Cerebellar cortex (tissue), 1 donor: ENCODE measurements around the gene USP11.
A peak's percentile ranks its signal among the peaks of the same experiment; 100 is the strongest.

Source experiments
- DNase-seq: peaks from one replicate; pipeline ENCODE4 v3.0.0-alpha.2; 2015; ENCODE audit warnings: low spot score

USP11 gene

DNA sequence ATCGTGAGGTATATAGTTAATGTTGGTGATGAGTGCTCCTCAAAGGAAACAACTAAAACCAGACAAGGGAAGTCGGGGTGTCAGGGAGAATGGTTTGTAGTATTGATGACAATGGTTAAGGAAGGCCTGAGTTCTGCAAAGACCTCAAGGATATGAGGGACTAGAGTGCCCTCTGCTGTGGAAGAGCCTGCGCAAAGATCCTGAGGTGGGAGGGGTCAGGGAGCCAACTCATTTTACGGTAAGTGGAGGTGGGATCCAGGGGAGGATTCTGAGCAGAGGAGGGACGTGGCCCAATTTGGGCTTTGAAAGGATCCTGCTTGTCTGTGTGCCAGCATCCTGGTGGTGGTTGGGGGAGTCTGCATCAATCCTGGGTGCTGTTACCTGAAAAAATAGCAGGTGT is 27.8 kb upstream of the USP11 start:
- DNase-seq, result peak; percentile 51

- DNase-seq, result no peak
Measured at GRCh38 chrX:47206316-47206715, 26.5 kb upstream of the USP11 start.

DNA sequence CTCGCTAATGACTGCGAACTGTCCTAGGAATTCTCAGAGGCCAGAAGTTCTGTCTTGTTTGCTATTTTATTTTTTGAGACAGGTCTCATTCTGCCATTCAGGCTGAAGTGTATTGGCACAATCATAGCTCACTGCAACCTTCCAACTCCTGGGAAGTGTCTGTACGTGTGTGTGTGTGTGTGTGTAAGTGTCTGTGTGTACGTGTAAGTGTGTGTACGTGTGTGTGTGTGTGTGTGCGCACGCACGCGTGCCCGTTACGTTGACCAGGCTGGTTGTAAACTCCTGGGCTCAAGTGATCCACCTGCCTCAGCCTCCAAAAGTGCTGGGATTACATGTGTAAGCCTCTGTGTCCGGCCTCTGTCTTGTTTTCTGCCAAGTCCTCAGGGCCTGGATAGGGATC is 24.7 kb upstream of the USP11 start:
- no peak for DNase-seq

- DNase-seq, result no peak
Measured at GRCh38 chrX:47209508-47210238, 23.1 kb upstream of the USP11 start.

GRCh38 chrX:47210661-47211425 is 22.0 kb upstream of the USP11 start:
- DNase-seq, result no peak

DNA sequence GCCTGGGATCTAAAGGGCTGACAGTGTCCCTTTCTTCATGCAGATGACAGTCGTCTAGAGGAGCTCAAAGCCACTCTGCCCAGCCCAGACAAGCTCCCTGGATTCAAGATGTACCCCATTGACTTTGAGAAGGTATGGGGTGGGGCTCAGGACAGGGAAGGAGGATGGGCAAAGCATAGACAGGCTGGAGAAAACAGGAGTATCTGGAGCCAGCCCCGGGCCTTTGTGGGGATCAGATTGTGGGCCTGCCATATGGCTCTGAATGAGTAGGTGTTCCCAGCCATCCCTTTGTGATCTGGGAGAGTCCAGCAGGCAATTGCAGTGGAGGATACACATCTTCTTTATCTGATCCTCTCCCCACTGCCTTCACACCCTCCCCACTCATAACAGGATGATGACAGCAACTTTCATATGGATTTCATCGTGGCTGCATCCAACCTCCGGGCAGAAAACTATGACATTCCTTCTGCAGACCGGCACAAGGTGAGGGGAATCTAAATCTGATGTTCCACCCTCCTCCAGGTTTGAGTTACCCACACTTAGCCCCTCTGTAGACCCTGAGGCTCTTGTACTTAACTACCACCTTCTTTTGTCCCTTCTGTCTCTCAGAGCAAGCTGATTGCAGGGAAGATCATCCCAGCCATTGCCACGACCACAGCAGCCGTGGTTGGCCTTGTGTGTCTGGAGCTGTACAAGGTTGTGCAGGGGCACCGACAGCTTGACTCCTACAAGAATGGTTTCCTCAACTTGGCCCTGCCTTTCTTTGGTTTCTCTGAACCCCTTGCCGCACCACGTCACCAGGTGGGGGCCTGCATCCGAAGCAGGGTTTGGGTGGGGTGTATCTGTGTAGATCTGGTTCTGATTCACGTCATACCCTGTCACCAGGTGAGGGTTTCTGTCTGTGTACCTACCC is 20.2 kb upstream of the USP11 start:
- no peak for DNase-seq

DNA sequence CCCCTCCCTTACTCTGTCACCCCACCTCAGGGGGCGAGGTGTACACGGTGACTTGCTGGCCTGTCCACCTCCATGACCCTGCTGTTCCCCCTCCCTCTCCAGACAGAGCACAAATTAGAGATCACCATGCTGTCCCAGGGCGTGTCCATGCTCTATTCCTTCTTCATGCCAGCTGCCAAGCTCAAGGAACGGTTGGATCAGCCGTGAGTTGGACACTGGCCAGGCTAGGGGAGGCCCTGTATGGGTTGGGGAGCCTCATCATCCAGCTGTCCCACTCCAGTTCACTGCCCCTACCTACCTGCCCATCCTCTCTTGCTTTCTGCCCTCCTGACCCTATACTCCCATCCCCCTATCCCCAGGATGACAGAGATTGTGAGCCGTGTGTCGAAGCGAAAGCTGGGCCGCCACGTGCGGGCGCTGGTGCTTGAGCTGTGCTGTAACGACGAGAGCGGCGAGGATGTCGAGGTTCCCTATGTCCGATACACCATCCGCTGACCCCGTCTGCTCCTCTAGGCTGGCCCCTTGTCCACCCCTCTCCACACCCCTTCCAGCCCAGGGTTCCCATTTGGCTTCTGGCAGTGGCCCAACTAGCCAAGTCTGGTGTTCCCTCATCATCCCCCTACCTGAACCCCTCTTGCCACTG is 18.3 kb upstream of the USP11 start:
- DNase-seq, result no peak

DNA sequence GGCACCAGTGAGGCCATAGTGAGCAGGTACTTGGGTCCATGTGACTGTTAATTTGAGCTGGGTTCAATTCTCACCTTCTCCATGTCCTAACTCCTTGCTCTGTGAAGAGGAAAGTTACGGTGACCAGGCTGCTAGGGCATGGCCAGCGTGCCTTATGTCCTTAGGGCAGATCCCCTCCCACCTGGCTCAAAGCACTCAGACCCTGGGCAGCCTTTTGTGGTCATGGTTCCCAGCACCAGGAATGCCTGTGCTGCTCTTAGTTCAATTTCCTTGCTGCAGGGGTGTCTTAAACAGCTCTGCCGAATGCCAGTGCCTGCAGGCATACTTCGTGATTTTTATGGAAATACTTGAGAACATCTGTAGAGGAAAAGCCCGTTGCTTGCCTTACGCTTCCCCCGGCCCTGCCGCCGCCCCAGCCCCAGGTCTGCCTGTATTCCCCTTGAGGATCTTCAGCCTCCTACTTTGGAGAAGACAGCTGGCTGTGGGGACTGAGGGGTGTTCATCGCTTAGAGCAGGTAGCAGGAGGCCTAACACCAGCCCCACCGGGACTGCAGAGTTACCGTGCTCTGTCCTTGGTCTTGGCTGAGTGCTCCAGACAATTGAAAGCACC is 17.4 kb upstream of the USP11 start:
- DNase-seq, result no peak

- no peak for DNase-seq
Measured at GRCh38 chrX:47216393-47216925, 16.4 kb upstream of the USP11 start.

DNA sequence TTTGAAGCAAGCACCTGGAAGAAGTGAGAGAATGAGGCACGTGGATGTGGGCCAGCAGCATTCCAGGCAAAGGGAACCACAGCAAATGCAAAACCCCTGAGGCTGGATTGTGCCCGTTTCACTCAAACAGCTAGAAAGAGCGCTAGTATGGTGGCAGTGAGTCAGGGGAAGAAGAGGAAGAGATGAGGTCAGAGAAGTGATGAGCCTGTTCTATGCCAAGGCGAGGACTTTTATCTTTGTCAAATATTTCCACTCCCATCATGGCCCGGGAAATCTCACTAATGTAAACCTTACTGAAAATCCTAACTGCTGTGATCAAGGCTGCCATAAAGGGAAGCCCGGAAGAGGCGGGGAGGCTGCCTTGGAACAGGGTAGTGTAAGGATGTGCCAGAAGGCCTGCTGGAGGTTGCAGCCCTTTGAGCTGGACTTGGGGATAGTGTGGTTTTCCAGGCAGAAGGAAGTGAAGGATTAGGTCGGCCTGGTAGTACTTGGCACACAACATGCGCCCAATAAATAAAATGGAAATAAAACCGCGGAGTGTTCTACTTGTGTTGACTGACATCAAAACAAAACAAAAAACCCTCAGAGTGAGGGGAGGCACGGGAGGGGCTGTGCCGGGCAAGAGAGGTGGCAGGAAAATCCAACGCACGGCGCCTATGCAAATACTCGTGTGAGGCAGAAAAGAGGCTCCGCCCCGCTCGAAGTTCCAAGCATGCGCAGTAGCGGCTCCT is 15.5 kb upstream of the USP11 start:
- DNase-seq, result peak; percentile 64

GRCh38 chrX:47217852-47218279 is 14.9 kb upstream of the USP11 start:
- peak; percentile 99 for DNase-seq

GRCh38 chrX:47218280-47218919 is 14.4 kb upstream of the USP11 start, which contains the start of gene CDK16:
Gene CDK16, plus strand, starts transcription at chrX:47218681. Its CDS starts 4,877 bp downstream, at chrX:47223558.
- peak; percentile 73 for DNase-seq

DNA sequence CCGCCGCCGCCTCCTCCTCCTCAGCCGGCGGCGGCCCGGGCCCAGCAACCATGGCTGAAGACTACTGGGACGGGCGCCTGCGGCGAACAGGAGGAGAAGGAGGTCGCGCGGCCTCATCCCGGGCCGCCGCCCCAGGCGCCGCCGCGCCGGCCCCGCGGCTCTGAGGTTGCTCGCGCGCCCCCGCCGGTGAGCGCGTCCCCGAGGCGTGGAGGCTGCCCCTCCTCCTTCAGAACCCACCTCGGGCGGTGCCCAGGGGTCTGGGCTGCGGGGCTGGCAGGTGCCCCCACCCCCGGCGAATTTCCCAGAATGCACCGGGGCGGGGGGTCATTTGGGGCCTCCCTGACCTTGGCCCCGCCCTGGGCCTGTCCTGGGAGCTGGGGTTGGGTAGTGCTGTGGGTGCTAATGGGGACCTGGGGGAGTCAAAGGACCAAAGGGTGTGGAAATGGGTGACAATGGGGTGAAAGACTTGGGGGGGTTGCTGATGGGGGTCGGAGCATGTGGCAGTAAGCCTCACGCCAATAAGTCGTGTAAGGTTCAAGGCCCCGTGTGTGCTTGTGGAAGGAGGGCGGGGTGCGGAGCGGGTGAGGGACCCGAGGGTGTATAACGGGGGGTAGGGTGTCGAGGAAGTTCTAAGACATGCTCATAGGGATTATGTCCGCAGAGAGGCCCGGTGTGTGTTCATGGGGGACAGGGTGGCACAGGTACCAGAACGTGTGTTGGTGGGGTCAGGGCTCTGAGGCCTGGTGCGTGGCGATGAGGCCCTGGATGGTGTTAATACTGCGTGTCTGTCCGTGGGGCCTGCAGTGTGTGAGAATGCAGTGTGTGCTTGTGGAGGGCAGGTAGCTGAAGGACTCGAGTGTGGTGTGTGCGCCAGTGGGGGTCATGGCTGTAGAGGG is 13.6 kb upstream of the USP11 start:
- DNase-seq, result no peak

DNA sequence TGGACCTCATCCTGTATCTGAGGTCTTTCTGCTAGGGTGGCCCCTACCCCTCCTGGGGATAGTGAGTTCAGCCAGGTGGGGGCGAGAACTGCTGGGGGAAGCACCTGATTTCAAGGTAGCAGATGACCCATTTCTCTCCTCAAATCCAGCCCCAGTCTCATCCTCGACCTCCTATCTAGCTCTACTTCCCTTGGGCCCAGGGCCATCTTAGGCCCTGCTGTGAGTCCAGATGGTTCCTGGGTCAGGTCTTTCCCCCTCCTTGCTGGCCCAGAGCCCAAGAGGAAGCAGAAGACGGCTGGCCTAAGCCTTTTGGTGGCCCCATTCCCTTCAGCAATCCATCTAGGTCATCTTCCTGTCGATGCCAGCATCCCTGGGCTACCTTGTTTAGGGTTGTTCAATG is 11.1 kb upstream of the USP11 start:
- peak; percentile 47 for DNase-seq

DNA sequence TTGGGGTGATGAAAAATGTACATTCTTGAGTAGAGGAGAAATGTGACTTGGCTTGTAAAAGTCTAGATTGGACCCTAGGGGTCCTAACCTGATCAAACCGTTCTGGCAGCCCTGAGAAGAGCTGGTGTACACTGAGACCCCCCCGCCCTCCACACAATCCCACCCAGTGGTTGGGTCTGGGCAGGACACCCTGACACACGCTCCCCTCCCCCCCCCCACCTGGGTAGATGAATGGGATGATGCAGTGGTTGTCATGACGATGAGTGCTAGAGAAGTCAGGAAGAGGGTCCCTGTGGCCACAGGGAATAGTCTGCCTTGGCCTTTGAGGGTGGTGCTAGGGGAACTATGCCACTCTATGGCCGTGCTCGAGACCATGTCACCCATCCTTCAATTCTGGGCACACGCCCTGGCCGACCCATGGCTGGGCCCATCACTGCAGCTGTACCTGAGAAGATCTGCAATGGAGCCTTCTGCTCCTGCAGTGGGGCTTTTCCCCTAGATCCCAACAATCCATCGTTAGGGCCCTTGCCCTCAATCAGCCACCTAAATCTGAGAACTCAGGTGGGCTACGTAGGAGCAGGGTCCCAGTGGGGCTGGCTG is 10.0 kb upstream of the USP11 start:
- no peak for DNase-seq

DNA sequence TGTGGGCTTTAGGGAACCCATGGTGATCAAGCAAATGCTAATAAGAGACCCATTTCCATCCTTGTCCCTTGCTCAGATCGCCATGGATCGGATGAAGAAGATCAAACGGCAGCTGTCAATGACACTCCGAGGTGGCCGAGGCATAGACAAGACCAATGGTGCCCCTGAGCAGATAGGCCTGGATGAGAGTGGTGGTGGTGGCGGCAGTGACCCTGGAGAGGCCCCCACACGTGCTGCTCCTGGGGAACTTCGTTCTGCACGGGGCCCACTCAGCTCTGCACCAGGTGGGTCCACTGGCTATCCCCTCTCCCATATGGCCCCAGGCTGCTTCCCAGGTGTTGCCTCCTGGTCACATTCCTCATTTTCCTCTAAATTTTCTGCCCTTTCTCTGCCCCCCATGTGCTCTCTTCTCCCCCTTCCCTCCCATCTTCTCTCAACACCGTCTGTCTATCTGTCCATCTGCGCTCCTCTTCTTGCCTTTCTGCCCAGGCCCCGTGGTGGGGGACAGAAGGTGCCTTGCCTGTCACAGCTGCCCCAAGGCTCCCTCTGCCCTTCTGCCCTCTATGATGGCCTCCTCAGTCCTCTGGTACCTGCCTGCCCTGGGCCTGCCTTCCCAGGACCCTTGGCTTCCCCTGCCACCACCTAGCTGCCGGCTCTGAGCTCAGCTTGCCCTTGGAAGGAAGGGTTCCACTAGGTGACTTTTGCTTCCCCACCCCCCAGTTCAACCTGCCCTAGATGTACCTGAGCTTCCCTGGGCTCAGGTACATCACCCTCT is 9.1 kb upstream of the USP11 start:
- no peak for DNase-seq

- no peak for DNase-seq
Measured at GRCh38 chrX:47224266-47224895, 8.4 kb upstream of the USP11 start.
